ENCODE data around the gene SEPTIN10.

The SEPTIN10 gene

DNA sequence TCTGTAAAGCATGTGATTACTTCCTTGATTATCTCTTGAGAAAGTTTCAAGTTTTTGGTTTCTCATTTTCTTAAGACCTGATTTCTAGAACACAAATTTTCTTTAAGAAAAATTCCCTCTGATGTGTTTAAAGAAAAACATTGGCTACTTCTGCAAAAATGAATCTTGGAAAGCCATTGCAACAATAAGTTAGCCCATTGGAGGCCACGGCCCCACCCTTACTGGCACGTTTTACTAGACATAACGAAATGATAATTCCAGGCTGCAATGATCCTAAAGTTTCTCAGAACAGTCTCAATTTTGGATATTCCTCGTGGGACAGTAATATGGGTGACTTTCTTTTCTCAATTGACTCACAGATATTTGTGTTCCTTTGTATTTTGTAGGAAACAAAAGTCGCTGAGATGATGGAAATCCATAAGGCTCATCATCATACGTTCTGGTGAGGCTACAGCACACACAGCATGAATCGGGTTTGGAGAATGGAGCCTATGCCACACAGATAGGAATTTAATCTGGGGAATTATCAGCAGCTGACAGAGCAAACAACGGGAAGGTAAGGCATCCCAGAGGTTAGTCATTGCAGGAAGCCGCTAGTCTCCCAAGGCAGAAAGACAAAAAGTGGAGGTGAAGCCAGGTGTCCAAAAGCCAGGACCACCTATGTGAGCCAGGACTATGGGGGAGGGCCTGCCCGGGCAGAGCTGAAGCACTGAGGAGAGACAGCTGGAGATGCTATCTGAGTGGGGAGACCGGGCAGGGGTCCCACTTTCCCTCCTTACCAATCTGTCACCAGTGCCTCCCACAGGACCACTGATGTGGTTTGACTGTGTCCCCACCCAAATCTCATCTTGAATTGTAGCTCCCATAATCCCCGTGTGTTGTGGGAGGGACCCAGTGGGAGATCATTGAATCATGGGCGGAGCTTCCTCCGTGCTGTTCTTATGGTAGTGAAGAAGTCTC lies 36.2 kb upstream of the SEPTIN10 start (continued):
- TF ChIP-seq, protein P1, sequence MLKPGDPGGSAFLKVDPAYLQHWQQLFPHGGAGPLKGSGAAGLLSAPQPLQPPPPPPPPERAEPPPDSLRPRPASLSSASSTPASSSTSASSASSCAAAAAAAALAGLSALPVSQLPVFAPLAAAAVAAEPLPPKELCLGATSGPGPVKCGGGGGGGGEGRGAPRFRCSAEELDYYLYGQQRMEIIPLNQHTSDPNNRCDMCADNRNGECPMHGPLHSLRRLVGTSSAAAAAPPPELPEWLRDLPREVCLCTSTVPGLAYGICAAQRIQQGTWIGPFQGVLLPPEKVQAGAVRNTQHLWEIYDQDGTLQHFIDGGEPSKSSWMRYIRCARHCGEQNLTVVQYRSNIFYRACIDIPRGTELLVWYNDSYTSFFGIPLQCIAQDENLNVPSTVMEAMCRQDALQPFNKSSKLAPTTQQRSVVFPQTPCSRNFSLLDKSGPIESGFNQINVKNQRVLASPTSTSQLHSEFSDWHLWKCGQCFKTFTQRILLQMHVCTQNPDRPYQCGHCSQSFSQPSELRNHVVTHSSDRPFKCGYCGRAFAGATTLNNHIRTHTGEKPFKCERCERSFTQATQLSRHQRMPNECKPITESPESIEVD (tag by site-specific recombination; IDR thresholded peaks at IDR 0.05): no peak
- TF ChIP-seq MZF1 (tag by site-specific recombination; IDR thresholded peaks at IDR 0.05; ENCODE audit: borderline replicate concordance): no peak
- TF ChIP-seq ZNF132 (tag by site-specific recombination; IDR thresholded peaks at IDR 0.05; ENCODE audit: borderline replicate concordance): no peak

DNA sequence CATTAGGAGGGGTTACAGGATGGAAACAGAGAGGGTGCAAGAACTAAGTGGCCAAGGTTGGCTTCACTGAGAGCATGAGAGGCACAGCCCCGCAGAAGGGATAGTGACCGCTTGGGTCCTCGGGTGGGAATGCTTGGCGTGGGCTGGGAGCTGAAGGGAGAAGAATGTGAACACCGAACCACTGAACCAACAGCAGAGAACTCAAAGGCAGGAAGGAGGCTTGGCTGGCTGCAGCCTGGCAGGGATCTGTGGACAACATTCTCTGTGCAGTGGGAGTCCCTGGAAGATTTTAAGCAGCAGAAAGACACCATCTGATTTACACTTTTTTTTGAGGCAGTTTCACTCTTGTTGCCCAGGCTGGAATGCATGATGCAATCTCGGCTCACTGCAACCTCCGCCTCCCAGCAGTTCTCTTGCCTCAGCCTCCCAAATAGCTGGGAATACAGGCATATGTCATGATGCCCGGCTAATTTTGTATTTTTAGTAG lies 34.3 kb upstream of the SEPTIN10 start:
- no peak for TF ChIP-seq ZNF747 (tag by site-specific recombination; IDR thresholded peaks at IDR 0.05)

DNA sequence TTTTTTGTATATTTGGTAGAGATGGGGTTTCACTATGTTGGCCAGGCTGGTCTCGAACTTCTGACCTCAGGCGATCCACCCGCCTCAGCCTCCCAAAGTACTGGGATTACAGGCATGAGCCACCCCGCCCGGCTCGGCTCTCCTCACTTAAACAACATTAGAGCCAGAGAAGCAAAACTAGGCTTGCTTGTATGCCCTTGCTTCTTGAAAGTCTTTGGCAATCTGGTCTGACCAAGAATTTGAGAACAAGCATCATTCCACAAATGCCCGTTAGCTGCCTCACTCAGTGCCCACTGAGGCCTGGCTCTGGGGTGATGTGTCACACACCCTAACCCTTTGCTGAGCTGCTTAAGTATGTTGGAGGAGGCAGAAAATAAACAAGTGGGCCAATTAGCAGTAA lies 33.9 kb upstream of the SEPTIN10 start:
- TF ChIP-seq ZNF561 (tag by site-specific recombination; IDR thresholded peaks at IDR 0.05; ENCODE audit: borderline replicate concordance): no peak
- TF ChIP-seq ZNF23 (tag by site-specific recombination; IDR thresholded peaks at IDR 0.05; ENCODE audit: borderline replicate concordance): no peak
- no peak for TF ChIP-seq GLIS2 (tag by site-specific recombination; IDR thresholded peaks at IDR 0.05)
- TF ChIP-seq ZNF629 (tag by site-specific recombination; IDR thresholded peaks at IDR 0.05): no peak
- no peak for TF ChIP-seq WT1 (tag by site-specific recombination; IDR thresholded peaks at IDR 0.05)
- no peak for TF ChIP-seq ZNF354C (tag by site-specific recombination; IDR thresholded peaks at IDR 0.05; ENCODE audit: borderline replicate concordance, low read depth)
- TF ChIP-seq, protein P2, sequence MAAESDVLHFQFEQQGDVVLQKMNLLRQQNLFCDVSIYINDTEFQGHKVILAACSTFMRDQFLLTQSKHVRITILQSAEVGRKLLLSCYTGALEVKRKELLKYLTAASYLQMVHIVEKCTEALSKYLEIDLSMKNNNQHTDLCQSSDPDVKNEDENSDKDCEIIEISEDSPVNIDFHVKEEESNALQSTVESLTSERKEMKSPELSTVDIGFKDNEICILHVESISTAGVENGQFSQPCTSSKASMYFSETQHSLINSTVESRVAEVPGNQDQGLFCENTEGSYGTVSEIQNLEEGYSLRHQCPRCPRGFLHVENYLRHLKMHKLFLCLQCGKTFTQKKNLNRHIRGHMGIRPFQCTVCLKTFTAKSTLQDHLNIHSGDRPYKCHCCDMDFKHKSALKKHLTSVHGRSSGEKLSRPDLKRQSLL (tag by site-specific recombination; IDR thresholded peaks at IDR 0.05): no peak
- ChIA-PET CTCF (no interaction called here), POLR2A (no interaction called here)
- no peaks in the 10 kb centered on the region for H3K4me1 ChIP-seq (ENCODE audit: control insufficient read depth, insufficient read depth, low read length)
- no peak overlapping the region for H3K27ac ChIP-seq (ENCODE audit: extremely low read depth, low read depth, low read length)
- H3K9me3 ChIP-seq (ENCODE audit: control insufficient read depth, insufficient read depth, low read depth, low read length): no peaks in the 10 kb centered on the region
- H3K4me3 ChIP-seq (ENCODE audit: low read depth, low read length): no peak overlapping the region
- no peaks in the 10 kb centered on the region for H3K36me3 ChIP-seq (ENCODE audit: control insufficient read depth in 2 of 2, insufficient read depth in 1 of 2, low read length in 2 of 2)

More for the DNA sequence above, 34.3 kb upstream of the SEPTIN10 start:
- CTCF ChIA-PET: no interaction called here
- POLR2A ChIA-PET: no interaction called here
- Histone ChIP-seq H3K4me1 (ENCODE audit: control insufficient read depth, insufficient read depth, low read length) (no peaks in the 10 kb centered on the region), H3K27ac (ENCODE audit: extremely low read depth, low read depth, low read length) (no peak overlapping the region), H3K36me3 (ENCODE audit: control insufficient read depth in 2 of 2, insufficient read depth in 1 of 2, low read length in 2 of 2) (no peaks in the 10 kb centered on the region), H3K9me3 (ENCODE audit: control insufficient read depth, insufficient read depth, low read depth, low read length) (no peaks in the 10 kb centered on the region), H3K4me3 (ENCODE audit: low read depth, low read length) (no peak overlapping the region)

- Histone ChIP-seq H3K36me3 (ENCODE audit: control insufficient read depth in 2 of 2, insufficient read depth in 1 of 2, low read length in 2 of 2) (no peaks in the 10 kb centered on the region), H3K27ac (ENCODE audit: extremely low read depth, low read depth, low read length) (no peak overlapping the region), H3K9me3 (ENCODE audit: control insufficient read depth, insufficient read depth, low read depth, low read length) (no peaks in the 10 kb centered on the region), H3K4me3 (ENCODE audit: low read depth, low read length) (no peak overlapping the region), H3K4me1 (ENCODE audit: control insufficient read depth, insufficient read depth, low read length) (no peaks in the 10 kb centered on the region)
- CTCF ChIA-PET: no interaction called here
- POLR2A ChIA-PET: no interaction called here
- no peak for TF ChIP-seq ZNF513 (tag by site-specific recombination; IDR thresholded peaks at IDR 0.05)
- TF ChIP-seq ZNF664 (tag by site-specific recombination; IDR thresholded peaks at IDR 0.05): no peak
- no peak for TF ChIP-seq ZBTB8A (tag by site-specific recombination; IDR thresholded peaks at IDR 0.05)
- TF ChIP-seq ZNF2 (tag by site-specific recombination; IDR thresholded peaks at IDR 0.05): no peak
- TF ChIP-seq PRDM2 (tag by site-specific recombination; IDR thresholded peaks at IDR 0.05; ENCODE audit: borderline replicate concordance): no peak
- TF ChIP-seq ZNF248 (tag by site-specific recombination; IDR thresholded peaks at IDR 0.05): no peak
- no peak for TF ChIP-seq PRDM1 (tag by site-specific recombination; IDR thresholded peaks at IDR 0.05)
- TF ChIP-seq ZNF202 (tag by site-specific recombination; IDR thresholded peaks at IDR 0.05; ENCODE audit: borderline replicate concordance): no peak
Observed at GRCh38 chr2:109646961-109647360, 33.2 kb upstream of the SEPTIN10 start.
